Measurements from ENCODE around the gene GALK1.
A peak's percentile ranks its signal among the peaks of the same experiment; 100 is the strongest.
"Not testable (repeated sequence)": the region's sequence is repeated elsewhere in the genome, so short reads cannot be mapped to it uniquely, and the experiment has no call there.

The GALK1 gene

GRCh38 chr17:75763613-75764416 is 1.2 kb downstream of the GALK1 start:
- no peak for DNase-seq

GRCh38 chr17:75763269-75763607 is 1.8 kb downstream of the GALK1 start:
- no peak for DNase-seq

- DNase-seq = no peak
Measured at GRCh38 chr17:75762513-75763268, 2.3 kb downstream of the GALK1 start.

GRCh38 chr17:75759978-75760640 is 4.9 kb downstream of the GALK1 start:
- DNase-seq = not testable (repeated sequence)

- DNase-seq = no peak
Measured at GRCh38 chr17:75759457-75759856, 5.5 kb downstream of the GALK1 start.

GRCh38 chr17:75758131-75758905 is 6.7 kb downstream of the GALK1 start:
- no peak for DNase-seq

GRCh38 chr17:75757086-75757681 is 7.8 kb downstream of the GALK1 start:
- no peak for DNase-seq

GRCh38 chr17:75756451-75757085 is 8.4 kb downstream of the GALK1 start:
- no peak for DNase-seq

- no peak for DNase-seq
Measured at GRCh38 chr17:75755990-75756389, 9.0 kb downstream of the GALK1 start.

- DNase-seq = peak; percentile 64
Measured at GRCh38 chr17:75755205-75755901, 9.6 kb downstream of the GALK1 start.

GRCh38 chr17:75754378-75755204 is 10.4 kb downstream of the GALK1 start:
- no peak for DNase-seq

- peak; percentile 86 for DNase-seq
Measured at GRCh38 chr17:75753514-75754377, 11.2 kb downstream of the GALK1 start.

- no peak for DNase-seq
Measured at GRCh38 chr17:75752802-75753513, 12.0 kb downstream of the GALK1 start.

- DNase-seq = no peak
Measured at GRCh38 chr17:75752405-75752709, 12.6 kb downstream of the GALK1 start.

GRCh38 chr17:75751676-75752404 is 13.2 kb downstream of the GALK1 start:
- no peak for DNase-seq

GRCh38 chr17:75750661-75751423 is 14.2 kb downstream of the GALK1 start:
- DNase-seq = no peak

All from right hindlimb (tissue), 1 donor.